ENCODE measurements around the gene ARHGEF11. TPM values are rescaled to one million over a fixed set of nuclear protein-coding genes. Genes with fewer than 3 reads are reported as not detected.
"Not testable (repeated sequence)": the region's sequence is repeated elsewhere in the genome, so short reads cannot be mapped to it uniquely, and the experiment has no call there.

ARHGEF11 gene
- polyA plus RNA-seq, 1 experiment = 14.8 TPM

GRCh38 chr1:156927215-156928042 lies 118.1 kb downstream of the ARHGEF11 start:
- DNase-seq (ENCODE audit: low read depth, low spot score) = peak; percentile 26
- H3K27ac ChIP-seq (ENCODE audit: low read depth, low read length) = no peak overlapping the region
- H3K9me3 ChIP-seq (ENCODE audit: control insufficient read depth, insufficient read depth, low read length) = no peaks in the 10 kb centered on the region
- peak overlapping the region; percentile 50 for H3K4me3 ChIP-seq (ENCODE audit: low read depth, low read length)
- H3K27me3 ChIP-seq (ENCODE audit: control insufficient read depth, insufficient read depth, low read length) = peaks cover 47% of the 10 kb centered on the region
- ChIA-PET CTCF (interaction anchor here (0.5 to 3.6 kb wide), 33 partner anchors 9 to 542 kb away, joined by 3 to 66 read pairs (median 4); partner anchors contain the start of genes ISG20L2, METTL25B, MRPL24 and NTRK1), POLR2A (interaction anchor here (0.7 to 1.0 kb wide), 3 partner anchors 36 to 198 kb away, joined by 3 to 4 read pairs (median 3); partner anchors contain the start of gene ISG20L2)
- TF ChIP-seq CTCF (IDR thresholded peaks at IDR 0.05; ENCODE audit: low read depth, low read length) = peak; percentile 81

- not testable (repeated sequence) for H3K27ac ChIP-seq (ENCODE audit: low read depth, low read length); H3K9me3 ChIP-seq (ENCODE audit: control insufficient read depth, insufficient read depth, low read length); H3K4me3 ChIP-seq (ENCODE audit: low read depth, low read length); DNase-seq (ENCODE audit: low read depth, low spot score)
- ChIA-PET CTCF (interaction anchor here (0.6 to 3.6 kb wide), 6 partner anchors 17 to 541 kb away, joined by 4 to 66 read pairs (median 14); partner anchors contain the start of genes ISG20L2, METTL25B and PEAR1), POLR2A (interaction anchor here (1.0 kb wide), 1 partner anchor 35 kb away, joined by 4 read pairs; no protein-coding TSS in a partner anchor)
- peaks cover 55% of the 10 kb centered on the region for H3K27me3 ChIP-seq (ENCODE audit: control insufficient read depth, insufficient read depth, low read length)
Measured at GRCh38 chr1:156926695-156927094, 118.8 kb downstream of the ARHGEF11 start.

- CTCF ChIA-PET = interaction anchor here (0.7 to 3.2 kb wide), 6 partner anchors 13 to 129 kb away, joined by 3 to 17 read pairs (median 6); partner anchors contain the start of gene PEAR1
- Histone ChIP-seq H3K9me3 (ENCODE audit: control insufficient read depth, insufficient read depth, low read length) (no peaks in the 10 kb centered on the region), H3K27me3 (ENCODE audit: control insufficient read depth, insufficient read depth, low read length) (peaks cover 59% of the 10 kb centered on the region), H3K4me3 (ENCODE audit: low read depth, low read length) (no peak overlapping the region), H3K27ac (ENCODE audit: low read depth, low read length) (no peak overlapping the region)
- DNase-seq (ENCODE audit: low read depth, low spot score) = no peak
- no peak for TF ChIP-seq CTCF (IDR thresholded peaks at IDR 0.05; ENCODE audit: low read depth, low read length)
- POLR2A ChIA-PET = no interaction called here
Measured at GRCh38 chr1:156926175-156926574, 119.4 kb downstream of the ARHGEF11 start.

GRCh38 chr1:156925154-156926010 lies 120.2 kb downstream of the ARHGEF11 start:
- POLR2A ChIA-PET = no interaction called here

More at GRCh38 chr1:156925154-156926010, 120.2 kb downstream of the ARHGEF11 start:
- no peaks in the 10 kb centered on the region for H3K9me3 ChIP-seq (ENCODE audit: control insufficient read depth, insufficient read depth, low read length)
- peaks cover 66% of the 10 kb centered on the region for H3K27me3 ChIP-seq (ENCODE audit: control insufficient read depth, insufficient read depth, low read length)
- CTCF ChIA-PET = interaction anchor here (0.7 to 3.2 kb wide), 7 partner anchors 12 to 128 kb away, joined by 3 to 17 read pairs (median 7); partner anchors contain the start of gene PEAR1
- H3K4me3 ChIP-seq (ENCODE audit: low read depth, low read length) = no peak overlapping the region
- TF ChIP-seq CTCF (IDR thresholded peaks at IDR 0.05; ENCODE audit: low read depth, low read length) = no peak
- no peak overlapping the region for H3K27ac ChIP-seq (ENCODE audit: low read depth, low read length)
- DNase-seq (ENCODE audit: low read depth, low spot score) = no peak
